Cortex of kidney (tissue), 1 donor: ENCODE measurements around the gene POMT2.

Experiments used
- DNase-seq: peaks from one replicate; lab custom pipeline; 2025; lab: John Stamatoyannopoulos, UW

The POMT2 gene

DNA sequence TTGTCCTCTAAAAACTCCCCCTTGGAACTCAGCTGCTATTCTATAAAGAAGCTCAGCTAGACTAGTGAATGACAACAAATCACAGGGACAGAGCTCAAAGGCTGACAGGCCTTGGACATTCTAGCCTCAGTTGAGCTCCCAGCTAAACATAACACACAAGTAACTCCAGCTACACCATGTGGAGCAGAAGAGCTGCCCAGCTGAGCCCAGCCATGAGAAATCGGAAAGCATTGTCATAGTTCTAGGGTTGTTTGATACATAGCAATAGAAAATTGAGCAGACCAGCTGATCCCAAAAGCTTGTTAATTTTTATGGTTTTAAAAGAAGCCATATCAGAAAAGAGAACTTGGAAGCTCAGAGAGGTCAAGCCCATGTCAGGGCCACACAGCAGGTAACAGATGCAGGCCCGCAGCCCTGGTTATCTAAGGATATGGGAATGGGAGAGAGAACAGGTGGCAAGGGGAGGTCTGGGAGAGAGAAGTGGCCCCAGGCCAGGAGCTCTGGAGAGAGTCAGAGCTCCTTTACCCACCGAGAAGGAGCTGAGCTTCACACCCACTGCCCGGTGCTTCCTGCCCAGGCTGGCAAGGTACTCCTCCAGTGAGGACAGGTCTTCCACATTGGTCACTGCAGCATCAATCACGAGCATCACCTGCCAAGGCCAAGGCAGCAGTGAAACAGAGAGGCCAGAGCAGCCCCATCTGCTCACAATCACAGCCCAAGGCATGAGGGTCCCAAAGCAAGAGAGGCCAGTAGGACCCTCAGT is 52.6 kb downstream of the POMT2 start:
- no peak for DNase-seq

DNA sequence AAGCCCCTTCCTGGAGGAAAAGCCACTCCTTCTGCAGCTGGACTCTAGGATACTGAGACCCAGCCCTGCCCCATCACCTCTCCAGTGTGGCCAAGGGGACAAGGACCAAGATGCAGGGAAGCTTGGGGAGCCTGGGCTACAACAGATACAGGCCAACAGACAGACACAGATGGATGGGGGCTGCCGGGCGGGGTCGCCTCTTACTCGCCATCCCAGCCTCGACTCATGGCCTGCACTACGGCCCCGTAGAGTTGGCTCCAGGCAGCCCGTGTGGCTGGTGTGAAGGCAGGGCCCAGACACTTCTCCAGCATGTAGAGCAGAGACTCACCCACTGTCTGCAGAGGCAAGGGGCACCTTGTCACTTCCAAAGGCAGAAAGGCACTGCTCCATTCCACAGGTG is 54.3 kb downstream of the POMT2 start:
- no peak for DNase-seq

DNA sequence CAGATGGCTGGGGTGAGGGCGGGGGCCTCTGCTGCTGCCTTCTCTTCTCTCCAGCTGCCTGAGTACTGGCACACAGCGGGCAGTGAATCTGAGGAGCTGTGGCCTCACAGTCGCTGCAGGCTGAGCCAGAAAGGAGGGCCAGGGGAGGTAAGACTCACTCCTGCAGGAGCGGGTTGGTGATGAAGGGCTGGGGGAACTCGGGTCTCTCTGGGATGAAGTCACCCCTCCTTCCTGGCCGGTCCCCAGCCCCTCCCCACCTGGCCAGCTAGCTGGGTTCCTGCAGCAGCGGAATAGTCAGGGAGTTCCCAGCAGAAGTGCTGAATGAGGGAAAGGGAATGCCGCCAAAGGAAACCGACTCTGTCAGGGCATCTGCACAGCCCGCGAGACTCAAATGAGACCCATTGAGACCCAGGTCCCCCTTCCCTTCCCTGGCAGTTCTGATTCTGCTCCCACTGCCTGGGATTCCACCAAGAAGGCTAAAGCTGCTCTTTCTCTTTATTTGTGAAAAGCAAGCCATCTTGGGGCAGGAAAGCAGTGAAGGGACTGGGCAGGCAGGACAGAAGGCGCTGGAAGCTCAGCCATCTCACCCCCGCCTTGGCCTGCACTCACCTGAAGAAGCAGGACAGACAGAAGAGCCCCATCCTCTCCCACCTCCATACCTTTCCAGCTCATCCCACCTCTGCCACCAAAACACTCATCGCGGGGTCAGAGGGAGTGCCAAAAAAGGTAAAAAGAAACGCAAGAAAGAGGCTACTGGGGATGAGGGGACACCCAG is 54.9 kb downstream of the POMT2 start:
- no peak for DNase-seq

DNA sequence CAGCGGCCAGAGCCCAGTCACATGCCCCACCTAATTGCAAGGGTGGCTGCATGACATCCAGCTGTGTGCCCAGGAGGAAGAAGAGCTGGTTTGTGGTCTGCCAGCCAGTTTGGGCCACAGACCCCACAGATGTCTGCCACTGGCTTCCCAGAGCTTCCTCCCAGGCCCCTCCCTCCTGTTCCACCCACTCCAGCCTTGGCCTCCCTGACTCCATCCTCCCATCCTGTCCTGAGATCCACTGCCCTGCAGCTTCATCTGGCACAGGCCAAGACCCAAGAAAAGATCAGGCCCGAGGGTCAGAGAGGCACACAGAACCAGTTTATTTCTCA is 55.5 kb downstream of the POMT2 start:
- DNase-seq, result no peak

DNA sequence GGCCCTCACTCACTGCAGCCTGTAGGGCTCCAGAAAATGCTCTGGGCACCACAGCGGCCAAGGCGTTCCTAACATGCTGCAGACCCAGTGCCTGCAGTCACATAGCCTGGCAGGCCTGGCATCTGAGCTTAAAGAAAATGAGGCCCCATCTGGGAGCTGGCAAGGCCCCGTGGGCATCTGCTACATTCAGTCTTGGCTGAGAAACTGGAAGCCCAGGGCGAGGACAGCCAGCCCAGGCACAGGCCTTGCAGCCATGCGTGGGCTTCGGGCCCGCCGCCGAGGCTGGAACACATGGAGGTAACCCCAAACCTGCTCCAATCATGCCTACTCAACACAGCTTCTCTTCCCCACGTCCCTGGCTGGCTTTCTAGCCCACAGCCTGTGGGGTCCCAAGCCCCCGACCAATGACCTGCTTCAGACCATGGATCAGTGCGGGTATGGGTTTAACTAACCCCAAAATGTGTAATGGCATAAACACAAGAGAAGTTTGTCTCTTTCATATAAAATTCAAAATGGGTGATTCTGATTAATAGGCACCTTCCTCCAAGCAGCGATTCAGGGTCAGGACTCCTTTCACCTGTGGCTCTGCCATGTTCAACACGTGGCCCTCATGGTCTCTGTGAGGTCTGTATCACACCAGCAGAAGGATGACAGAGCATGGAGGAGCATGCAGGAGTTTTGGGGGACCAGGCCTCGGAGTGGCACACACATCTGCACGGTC is 56.1 kb downstream of the POMT2 start:
- no peak for DNase-seq

DNA sequence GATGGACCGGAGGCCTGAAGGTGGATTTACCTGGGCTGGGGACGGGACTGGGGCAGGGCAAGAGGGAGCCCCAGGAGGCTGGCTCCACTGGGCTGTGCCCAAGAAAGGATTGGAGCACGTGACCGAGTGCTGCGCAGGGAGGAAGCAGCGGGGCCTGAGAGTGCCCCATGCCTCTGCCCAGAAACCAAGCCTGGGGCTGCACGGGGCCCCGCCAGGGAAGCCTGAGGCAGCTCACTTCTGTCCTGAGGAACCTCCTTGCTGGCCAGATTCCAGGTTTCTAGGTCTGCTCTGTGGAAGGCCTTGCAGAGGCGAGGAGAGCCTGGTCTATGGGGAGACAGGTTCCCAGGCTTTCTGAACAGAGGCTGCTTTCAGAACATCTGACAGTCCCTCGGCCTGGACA is 60.1 kb downstream of the POMT2 start:
- DNase-seq, result no peak

DNA sequence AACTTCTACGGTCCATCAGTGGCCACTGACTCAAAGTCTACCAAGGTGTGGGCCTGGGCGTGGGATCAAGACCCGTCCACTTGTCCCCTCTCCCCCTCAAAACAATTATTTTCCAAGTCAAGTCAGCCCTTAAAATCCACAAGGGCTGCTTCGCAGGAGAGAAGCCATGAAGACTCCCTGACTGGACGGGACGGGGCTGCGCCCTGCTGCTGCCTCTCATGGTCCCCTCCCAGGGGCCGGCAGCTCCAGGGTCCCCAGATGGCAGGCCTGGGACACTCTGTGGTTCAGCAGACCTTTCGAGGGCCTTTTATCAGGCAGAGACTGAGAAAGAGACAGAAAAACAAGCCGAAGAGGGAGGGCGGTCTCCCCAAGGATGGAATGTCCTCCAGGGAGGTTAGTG is 60.5 kb downstream of the POMT2 start:
- DNase-seq, result no peak

DNA sequence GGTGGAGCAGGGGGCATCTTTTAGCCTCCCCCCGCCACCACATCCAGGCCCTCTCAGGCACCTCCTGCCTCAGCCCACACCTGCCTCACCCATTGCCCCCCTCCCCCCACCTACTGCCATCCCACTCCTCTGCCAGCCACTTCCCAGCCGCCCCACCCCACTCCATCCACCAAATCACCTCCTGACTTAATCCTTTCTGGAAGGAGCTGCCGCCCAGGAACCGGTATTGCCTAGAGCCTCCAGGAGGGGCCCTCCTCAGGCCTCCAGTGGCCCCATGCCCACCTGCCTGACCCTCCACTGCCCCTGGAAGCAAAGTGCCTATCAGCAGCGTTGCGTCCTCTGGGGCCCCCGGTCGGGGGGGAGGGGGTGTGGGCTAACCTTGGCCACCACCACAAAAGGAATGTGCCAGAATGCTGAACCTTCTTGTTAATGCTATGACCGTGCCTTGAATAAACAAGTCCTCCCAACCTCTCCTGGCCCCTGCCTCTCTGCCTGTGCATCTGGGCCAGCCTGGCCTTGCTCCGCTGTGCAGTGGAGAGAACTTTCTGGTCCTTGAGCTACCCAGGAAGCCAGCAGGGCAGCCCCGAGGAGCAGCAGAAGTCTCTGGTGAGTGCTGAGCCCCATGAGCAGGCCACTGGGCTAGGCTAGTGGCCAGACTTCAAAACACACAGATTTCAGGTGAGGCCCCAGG is 61.5 kb downstream of the POMT2 start:
- DNase-seq, result no peak

DNA sequence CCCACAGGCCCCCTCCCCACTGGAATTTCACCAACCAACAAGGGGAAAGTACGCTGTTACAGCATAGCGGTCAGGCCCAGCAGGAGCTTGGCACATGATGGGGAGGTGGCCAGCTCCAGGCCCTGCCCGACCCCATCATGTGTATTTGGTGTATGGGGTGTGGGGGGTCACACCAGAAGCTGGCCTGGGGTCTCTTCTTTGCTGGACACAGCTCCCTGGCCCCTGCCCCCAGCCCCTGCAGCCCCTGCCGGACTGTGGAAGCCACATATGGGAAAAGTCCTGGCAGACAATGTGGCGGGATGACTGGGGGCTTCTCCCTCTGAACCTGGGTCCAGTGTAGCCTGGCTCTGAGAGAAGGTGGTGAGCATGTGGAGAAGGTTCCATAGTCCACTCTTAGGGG is 62.1 kb downstream of the POMT2 start:
- DNase-seq, result no peak

DNA sequence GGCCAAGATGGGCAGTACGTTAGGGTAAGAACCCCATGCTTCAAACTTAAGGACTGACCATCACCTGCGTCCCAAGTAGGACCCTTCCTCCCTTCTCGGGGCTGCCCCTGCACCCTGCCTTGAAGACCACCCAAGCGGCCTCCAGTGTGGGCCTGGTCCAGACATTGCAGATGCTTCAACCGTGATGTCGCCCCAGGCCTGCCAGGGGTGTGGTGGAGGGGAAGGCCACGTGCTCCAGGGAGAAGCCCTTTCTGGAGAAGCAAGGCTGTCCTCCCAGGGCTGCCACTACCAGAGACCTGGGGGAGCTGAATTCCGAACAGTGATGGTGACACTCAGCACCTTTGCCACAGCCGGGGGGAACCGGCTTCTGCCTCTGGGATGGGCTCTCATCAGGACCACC is 63.0 kb downstream of the POMT2 start:
- DNase-seq, result no peak

DNA sequence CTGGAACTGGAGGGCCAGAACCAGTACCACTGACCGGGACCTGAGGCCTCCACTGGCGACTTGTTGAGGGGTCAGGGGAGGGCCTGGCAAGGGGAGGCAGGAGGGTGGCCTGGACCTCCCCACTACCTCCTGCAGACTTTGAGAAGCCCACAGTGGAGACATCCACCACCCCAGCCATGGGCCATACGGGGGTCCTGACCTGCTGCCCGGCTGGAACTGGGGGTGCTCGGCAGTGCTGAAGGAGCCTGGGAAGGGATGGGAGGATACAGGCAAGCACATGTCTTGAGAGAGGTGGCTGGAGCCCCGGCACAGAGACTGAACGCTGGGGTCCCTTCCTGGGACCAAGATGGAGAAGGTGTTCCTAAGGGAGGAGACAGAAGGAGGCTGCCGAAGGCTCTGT is 64.0 kb downstream of the POMT2 start:
- no peak for DNase-seq

DNA sequence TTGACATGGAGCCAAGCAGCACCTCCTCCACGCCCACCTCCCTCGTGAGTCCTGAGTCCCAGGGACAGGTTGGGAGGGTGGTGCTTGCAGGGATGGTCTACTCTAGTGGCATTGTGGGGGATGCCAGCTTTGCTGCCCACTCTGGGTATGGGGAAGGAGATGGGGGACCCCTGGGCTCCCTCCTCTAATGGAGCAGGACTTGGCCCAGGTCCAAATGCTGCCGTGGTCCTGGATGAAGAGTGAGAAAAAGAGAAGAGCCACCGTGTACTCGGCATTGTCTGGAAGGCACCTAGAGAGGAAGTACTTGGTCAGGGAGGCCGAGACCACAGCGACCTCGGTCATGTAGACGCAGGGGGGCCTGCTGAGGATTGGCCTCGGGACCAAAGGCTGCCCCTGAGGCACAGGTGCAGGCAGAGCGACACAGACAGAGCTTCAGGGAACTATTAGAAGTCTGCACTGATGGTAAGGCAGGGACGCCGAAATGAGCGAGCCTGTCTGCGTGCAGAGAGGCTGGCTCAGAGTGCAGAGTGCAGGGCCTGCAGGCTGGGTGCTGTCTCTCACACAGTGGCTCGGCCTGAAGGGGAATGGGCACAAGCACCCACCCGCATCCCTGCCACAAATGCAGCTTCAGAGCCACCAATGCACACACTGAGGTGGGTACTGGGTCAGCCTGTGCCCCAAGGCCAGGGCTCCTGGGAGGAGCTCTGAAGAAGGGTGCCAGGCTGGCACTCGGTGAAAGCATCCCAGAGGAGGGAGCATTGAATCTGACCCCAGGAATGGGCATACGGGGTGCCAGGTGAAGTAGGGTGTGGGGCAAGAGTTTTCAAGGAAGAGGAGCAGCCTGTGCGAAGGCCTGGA is 67.1 kb downstream of the POMT2 start:
- no peak for DNase-seq

DNA sequence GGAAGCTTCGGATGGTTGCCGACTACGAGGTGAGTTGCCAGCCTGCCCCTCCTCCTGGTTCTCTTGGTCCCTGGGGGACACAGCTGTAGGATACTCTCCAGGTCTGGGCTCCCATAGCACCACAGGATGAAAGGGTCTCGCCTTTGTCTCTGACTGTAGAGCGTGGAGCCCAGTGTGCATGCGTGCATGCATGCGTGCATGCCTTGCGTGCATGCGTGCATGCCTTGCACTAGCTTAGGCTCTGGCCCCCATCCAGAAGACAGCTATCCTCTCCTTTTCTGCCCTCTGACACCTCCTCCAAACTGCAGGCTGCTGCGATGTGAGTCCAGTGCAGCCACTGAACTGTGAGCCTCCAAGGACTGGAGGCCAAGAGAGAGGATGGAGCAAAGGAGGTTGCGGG is 68.8 kb downstream of the POMT2 start:
- DNase-seq, result no peak

DNA sequence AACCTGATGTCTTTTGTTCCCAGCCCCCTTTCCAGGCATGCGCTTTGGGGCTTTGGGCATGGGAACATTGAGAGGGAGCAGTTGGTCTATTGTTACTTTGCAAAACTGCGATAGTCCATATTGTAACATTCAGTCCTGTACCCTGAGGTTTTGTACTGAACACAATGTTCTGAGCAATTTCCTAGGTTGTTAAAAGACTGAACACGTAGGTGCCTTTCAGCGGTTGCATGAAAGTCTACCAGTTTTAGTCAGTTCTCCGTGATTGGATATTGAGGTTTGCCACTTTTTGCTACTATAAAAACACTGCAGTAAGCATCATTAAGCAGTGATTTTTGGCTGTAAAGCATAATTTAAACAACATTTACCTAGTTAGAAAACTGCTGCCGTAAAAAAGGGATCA is 69.8 kb downstream of the POMT2 start:
- DNase-seq, result no peak

DNA sequence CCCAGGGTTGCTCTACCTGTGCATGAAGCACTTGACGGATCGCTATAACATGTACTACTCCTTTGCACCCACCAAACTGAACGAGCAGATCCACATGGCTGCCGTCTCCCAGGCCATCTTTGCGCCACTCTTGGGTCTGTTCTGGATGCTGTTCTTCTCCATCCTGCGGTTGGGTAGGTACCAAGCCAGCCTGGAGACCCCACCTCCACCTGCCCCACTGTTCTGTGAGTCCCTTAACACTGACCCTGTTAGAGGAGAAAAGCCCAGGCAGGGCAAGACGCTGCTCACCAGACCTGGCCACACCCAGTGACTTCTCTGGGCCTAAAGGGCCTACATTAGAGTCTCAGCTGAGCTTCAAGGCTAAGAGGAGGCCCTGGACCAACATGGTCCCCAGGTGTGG is 71.4 kb downstream of the POMT2 start:
- DNase-seq, result no peak

DNA sequence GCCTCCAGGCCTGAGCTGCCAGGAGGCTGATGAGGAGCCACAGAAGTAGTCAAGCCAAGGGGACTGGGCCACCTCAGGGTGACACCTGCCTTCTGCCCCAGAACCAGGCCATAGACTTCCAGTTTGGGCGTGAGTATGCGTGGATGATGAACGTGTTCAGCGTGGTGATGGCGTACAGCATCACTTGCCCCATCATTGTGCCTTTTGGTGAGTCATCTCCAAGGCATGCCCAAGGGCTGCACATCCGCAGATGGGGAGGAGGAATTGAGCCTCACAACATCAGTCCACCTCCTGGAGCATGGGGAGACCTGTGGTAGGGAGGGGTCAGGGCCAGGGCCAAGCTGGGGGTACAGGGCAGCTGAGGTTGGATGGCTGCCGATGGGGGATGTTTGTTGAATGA is 72.0 kb downstream of the POMT2 start:
- DNase-seq, result no peak

DNA sequence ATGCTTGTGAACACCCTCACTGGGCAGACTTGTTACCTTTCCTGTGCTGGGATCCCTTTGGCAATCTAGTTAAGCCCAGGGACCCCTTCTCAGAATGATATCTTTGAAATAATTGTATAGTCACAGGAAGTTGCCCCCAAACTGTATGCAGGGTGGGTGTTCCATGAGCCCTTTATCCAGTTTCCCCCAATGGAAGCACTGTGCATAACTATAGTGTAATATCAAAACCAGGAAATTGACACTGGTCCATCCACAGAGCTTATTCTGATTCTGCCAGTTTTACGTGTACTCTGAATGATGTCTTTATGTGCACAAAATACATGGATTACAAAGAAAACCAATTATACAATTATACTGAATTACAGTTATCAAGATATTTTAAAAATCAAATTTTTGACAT is 73.9 kb downstream of the POMT2 start:
- no peak for DNase-seq

DNA sequence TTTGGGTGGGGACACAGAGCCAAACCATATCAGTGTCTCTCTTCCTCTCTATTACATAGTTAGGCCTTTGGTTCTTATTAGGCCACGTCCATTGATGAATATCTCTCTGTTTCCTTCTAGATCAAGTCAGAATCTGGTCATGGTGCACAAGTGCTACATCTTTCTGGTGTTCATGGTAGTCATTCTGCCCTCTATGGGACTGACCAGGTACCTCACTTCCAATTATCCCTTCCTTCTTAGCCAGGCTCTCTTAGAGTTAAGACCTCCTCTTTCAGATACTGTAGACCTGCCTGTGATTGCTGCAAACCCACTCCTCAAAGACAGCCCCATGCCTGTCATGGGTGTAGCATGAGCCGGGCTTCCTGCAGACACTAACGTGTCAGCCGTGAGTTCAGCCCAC is 74.9 kb downstream of the POMT2 start:
- no peak for DNase-seq

DNA sequence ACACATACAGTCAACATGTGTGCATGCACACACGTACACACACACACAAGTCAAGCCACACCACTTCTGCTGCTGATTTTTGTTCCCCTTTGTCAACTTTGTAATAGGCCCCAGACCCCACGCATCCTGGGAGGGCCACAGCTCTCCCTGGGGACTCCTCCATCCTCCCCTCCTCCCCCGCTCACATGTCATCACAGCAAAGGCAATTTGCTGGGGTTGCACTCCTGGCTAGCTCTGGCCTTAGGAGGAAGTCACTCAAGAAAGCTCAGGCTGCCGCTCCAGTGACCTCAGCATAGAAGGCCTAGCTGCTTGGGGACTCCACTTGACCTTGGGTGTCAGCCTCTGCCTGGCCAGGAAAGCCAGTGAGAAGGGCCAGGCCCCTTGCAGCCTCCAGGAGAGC is 76.8 kb downstream of the POMT2 start:
- DNase-seq, result no peak

DNA sequence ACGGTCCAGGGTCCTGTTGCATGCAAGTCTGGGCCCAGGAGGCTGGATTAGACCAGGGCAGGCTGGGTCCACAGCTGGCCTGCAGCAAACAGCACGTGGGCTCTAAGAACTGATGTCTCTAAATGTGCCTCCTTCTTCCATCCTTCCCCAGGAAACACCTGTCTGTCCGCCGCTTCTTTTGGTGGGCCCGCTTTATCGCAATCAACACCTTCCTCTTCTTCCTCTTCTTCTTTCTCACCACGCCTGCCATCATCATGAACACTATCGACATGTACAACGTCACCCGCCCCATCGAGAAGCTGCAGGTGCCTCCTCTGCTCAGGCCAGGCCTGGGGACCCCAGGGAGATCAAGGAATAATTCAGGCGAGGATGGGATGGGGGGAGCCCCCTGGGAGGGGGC is 77.9 kb downstream of the POMT2 start:
- no peak for DNase-seq

DNA sequence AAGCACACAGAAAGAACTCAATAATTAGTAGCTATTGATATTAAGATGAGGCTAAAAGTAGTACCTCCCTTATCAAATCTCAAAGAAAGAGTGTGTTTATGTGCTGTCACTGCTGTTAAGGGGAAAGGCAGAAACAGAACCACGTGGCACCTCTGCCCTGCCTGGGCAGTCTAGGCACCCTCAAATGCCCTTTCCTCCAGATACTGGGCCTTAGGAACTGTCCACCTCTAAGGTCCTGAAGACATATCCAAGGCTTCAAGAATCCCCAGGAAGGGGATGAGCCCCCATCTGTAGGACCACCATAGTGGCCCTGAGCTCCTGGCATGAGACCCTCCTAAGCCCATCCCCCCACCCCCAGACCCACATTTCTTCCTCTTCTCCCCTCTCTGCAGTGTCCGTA is 78.7 kb downstream of the POMT2 start:
- no peak for DNase-seq
